Smooth muscle cell (in vitro differentiated cells): Measurements from ENCODE around the gene CDH10. TPM values are rescaled to one million over a fixed set of nuclear protein-coding genes. Genes with fewer than 3 reads are reported as not detected.

Experiments used
- DNase-seq: peaks from one replicate; lab custom pipeline; 2025; ENCODE audit not compliant: unreplicated experiment; lab: John Stamatoyannopoulos, UW
- H2AFZ ChIP-seq: fragments of 200-600 bp; sonication (generic); 2 replicates; pipeline ENCODE4 v1.6.0; 2016; ENCODE audit warnings: antibody characterized with exemption, low read depth, mild to moderate bottlenecking
- H3F3A ChIP-seq: fragments of 200-600 bp; sonication (generic); 2 replicates; pipeline ENCODE4 v1.6.0; 2017; ENCODE audit warnings: antibody characterized with exemption, low read depth
- H3K27ac ChIP-seq: fragments of 200-600 bp; sonication (generic); 2 replicates; pipeline ENCODE4 v1.5.1; 2016; ENCODE audit warnings: low read depth, mild to moderate bottlenecking
- H3K27me3 ChIP-seq: fragments of 200-600 bp; sonication (generic); 2 replicates; pipeline ENCODE4 v1.6.1; 2016; ENCODE audit warnings: low read depth, mild to moderate bottlenecking
- H3K36me3 ChIP-seq: fragments of 200-600 bp; sonication (generic); 2 replicates; pipeline ENCODE4 v1.5.1; 2016; ENCODE audit warnings: low read depth
- H3K4me1 ChIP-seq: fragments of 200-600 bp; sonication (generic); 2 replicates; pipeline ENCODE4 v1.5.1; 2016; ENCODE audit warnings: low read depth
- H3K4me2 ChIP-seq: fragments of 200-600 bp; sonication (generic); 2 replicates; pipeline ENCODE4 v1.6.0; 2016; ENCODE audit warnings: mild to moderate bottlenecking
- H3K4me3 ChIP-seq: fragments of 200-600 bp; sonication (generic); 2 replicates; pipeline ENCODE4 v1.5.1; 2016; ENCODE audit warnings: mild to moderate bottlenecking
- H3K79me2 ChIP-seq: fragments of 200-600 bp; sonication (generic); 2 replicates; pipeline ENCODE4 v1.6.0; 2016; ENCODE audit warnings: low read depth, mild to moderate bottlenecking
- H3K9ac ChIP-seq: fragments of 200-600 bp; sonication (generic); 2 replicates; pipeline ENCODE4 v1.6.0; 2016; ENCODE audit warnings: low read depth
- H3K9me3 ChIP-seq: fragments of 200-600 bp; sonication (generic); replicated peaks from 2 replicates; pipeline ENCODE4 v1.5.1; 2016; ENCODE audit warnings: low read depth
- H4K20me1 ChIP-seq: fragments of 200-600 bp; sonication (generic); 2 replicates; pipeline ENCODE4 v1.6.0; 2016; ENCODE audit warnings: low read depth
- CTCF ChIP-seq: fragments of 200-600 bp; sonication (generic); IDR thresholded peaks from 2 replicates; pipeline ENCODE4 v1.5.1; 2017; ENCODE audit warnings: borderline replicate concordance, mild to moderate bottlenecking, antibody characterized with exemption; ENCODE audit not compliant: insufficient read depth, poor library complexity, severe bottlenecking
- WGBS: methylation state at CpG from one replicate; pipeline ENCODE4 v1.1.7; 2016; ENCODE audit warnings: low lambda C conversion rate; 5-methylcytosine and 5-hydroxymethylcytosine counted together
- polyA plus RNA-seq: library from polyadenylated mRNA; unstranded; fragments of >200 nt; fragmentation: Nextera tagmentation; extraction: Ambion mirVana; gene quantifications from 2 replicates; pipeline ENCODE4 v1.2.1, GENCODE V29; 2016
- total RNA-seq: library from RNA; depleted of rRNA; stranded (reverse); fragments of >200 nt; gene quantifications from 2 replicates; pipeline ENCODE4 v1.2.3, GENCODE V29; 2014

The CDH10 gene
- total and polyA plus RNA-seq, 2 experiments from 2014 or later: 0.66 to 2.2 TPM

- H3K4me3 ChIP-seq: no peak overlapping the region
- H3K36me3 ChIP-seq: no peaks in the 10 kb centered on the region
- no peak overlapping the region for H3K9ac ChIP-seq
- no peaks in the 10 kb centered on the region for H3F3A ChIP-seq
- H3K79me2 ChIP-seq: no peaks in the 10 kb centered on the region
- no peak for TF ChIP-seq CTCF
- no peaks in the 10 kb centered on the region for H3K9me3 ChIP-seq
- H4K20me1 ChIP-seq: no peaks in the 10 kb centered on the region
- H3K4me1 ChIP-seq: no peaks in the 10 kb centered on the region
- H3K27ac ChIP-seq: no peak overlapping the region
- H3K27me3 ChIP-seq: no peaks in the 10 kb centered on the region
- no peak overlapping the region for H2AFZ ChIP-seq
- no peak overlapping the region for H3K4me2 ChIP-seq
- DNase-seq: no peak
These were observed 77.8 kb downstream of the CDH10 start for GRCh38 chr5:24566933-24567332.

GRCh38 chr5:24555229-24555628, 89.5 kb downstream of the CDH10 start:
- no peak overlapping the region for H3K4me3 ChIP-seq
- H3K79me2 ChIP-seq: no peaks in the 10 kb centered on the region
- no peak overlapping the region for H3K9ac ChIP-seq
- H3K27me3 ChIP-seq: no peaks in the 10 kb centered on the region
- no peaks in the 10 kb centered on the region for H3K36me3 ChIP-seq
- H3F3A ChIP-seq: no peaks in the 10 kb centered on the region
- H3K4me1 ChIP-seq: no peaks in the 10 kb centered on the region
- no peak overlapping the region for H3K4me2 ChIP-seq
- H3K27ac ChIP-seq: no peak overlapping the region
- no peaks in the 10 kb centered on the region for H4K20me1 ChIP-seq
- no peak for TF ChIP-seq CTCF
- no peak overlapping the region for H2AFZ ChIP-seq
- WGBS: 73% methylated on average over 4 of the region's 4 CpGs
- DNase-seq: no peak
- no peaks in the 10 kb centered on the region for H3K9me3 ChIP-seq

GRCh38 chr5:24547132-24547531, 97.6 kb downstream of the CDH10 start:
- Histone ChIP-seq H3K4me3 (no peak overlapping the region), H2AFZ (no peak overlapping the region), H3K9me3 (no peaks in the 10 kb centered on the region), H3F3A (no peaks in the 10 kb centered on the region), H3K79me2 (no peaks in the 10 kb centered on the region), H3K27ac (no peak overlapping the region), H3K9ac (no peak overlapping the region), H3K27me3 (no peaks in the 10 kb centered on the region), H3K4me1 (no peaks in the 10 kb centered on the region), H4K20me1 (no peaks in the 10 kb centered on the region), H3K36me3 (no peaks in the 10 kb centered on the region), H3K4me2 (no peak overlapping the region)
- no peak for TF ChIP-seq CTCF
- no peak for DNase-seq
- 79% methylated on average over 2 of the region's 2 CpGs for WGBS

- 67% methylated on average over 1 of the region's 1 CpG for WGBS
- H3K9me3 ChIP-seq: no peaks in the 10 kb centered on the region
- no peaks in the 10 kb centered on the region for H3K4me1 ChIP-seq
- H3K9ac ChIP-seq: no peak overlapping the region
- no peak for TF ChIP-seq CTCF
- H3K4me3 ChIP-seq: no peak overlapping the region
- no peaks in the 10 kb centered on the region for H3K36me3 ChIP-seq
- no peak overlapping the region for H3K27ac ChIP-seq
- no peaks in the 10 kb centered on the region for H3F3A ChIP-seq
- DNase-seq: no peak
- no peaks in the 10 kb centered on the region for H3K27me3 ChIP-seq
- H4K20me1 ChIP-seq: no peaks in the 10 kb centered on the region
- H3K4me2 ChIP-seq: no peak overlapping the region
- H2AFZ ChIP-seq: no peak overlapping the region
- H3K79me2 ChIP-seq: no peaks in the 10 kb centered on the region
These were observed 105.2 kb downstream of the CDH10 start for GRCh38 chr5:24539613-24540012.
